Endothelial cell of umbilical vein (primary cell): ENCODE data around the gene CYP11A1. TPM values are rescaled to one million over a fixed set of nuclear protein-coding genes. Genes with fewer than 3 reads are reported as not detected.

Experiments
- BruUV-seq: library from RNA; stranded (reverse); fragments of 400-500 nt; replicated peaks from 2 replicates; lab custom pipeline; 2021; lab: Mats Ljungman, UMichigan
- CTCF ChIA-PET: fragments of 300-600, 350-600 bp; sonication (Branson Sonifier 250); formaldehyde crosslinking; loops from one replicate; lab custom pipeline; 2021; ENCODE audit warnings: antibody characterized with exemption, inconsistent platforms; lab: Charles Lee
- POLR2A ChIA-PET: fragments of 300-600, 350-600 bp; sonication (Branson Sonifier 250); formaldehyde crosslinking; loops from one replicate; lab custom pipeline; 2021; ENCODE audit warnings: antibody characterized with exemption, inconsistent platforms; lab: Charles Lee
- DNase-seq: peaks from one replicate; pipeline ENCODE4 v3.0.0-alpha.2; 2011; ENCODE audit warnings: low read depth, low spot score
- FAIRE-seq: peaks from 2 replicates; lab custom pipeline; 2011; peaks lifted over from hg19 to GRCh38; lab: Jason Lieb, UNC
- H2AFZ ChIP-seq: 2 replicates; pipeline ENCODE4 v1.6.0; 2012; ENCODE audit warnings: low read depth, low read length, control low read depth, inconsistent platforms
- H3K27ac ChIP-seq: 2 replicates; pipeline ENCODE4 v1.5.1; 2011; ENCODE audit warnings: low read depth, mild to moderate bottlenecking, control low read depth, low read length, moderate library complexity; ENCODE audit not compliant: insufficient read depth
- H3K27me3 ChIP-seq, 2 experiments: 2 replicates each; pipeline versions ENCODE4 v1.6.0 to v1.6.1; 2011; ENCODE audit warnings: low read length in 2 of 2, mixed read lengths in 1 of 2; ENCODE audit not compliant: control insufficient read depth in 2 of 2, insufficient read depth in 2 of 2
- H3K36me3 ChIP-seq, 2 experiments: 2 replicates in 1 of 2; 3 replicates in 1 of 2; pipeline ENCODE4 v1.5.1; 2011; ENCODE audit warnings: low read length in 2 of 2, mild to moderate bottlenecking in 1 of 2, moderate library complexity in 1 of 2; ENCODE audit not compliant: control insufficient read depth in 2 of 2, insufficient read depth in 2 of 2; ENCODE audit errors: extremely low read depth in 1 of 2
- H3K4me1 ChIP-seq: 3 replicates; pipeline ENCODE4 v1.5.1; 2011; ENCODE audit warnings: mild to moderate bottlenecking, low read length; ENCODE audit not compliant: control insufficient read depth, insufficient read depth; ENCODE audit errors: extremely low read depth
- H3K4me2 ChIP-seq: 2 replicates; pipeline ENCODE4 v1.6.1; 2011; ENCODE audit warnings: low read length, control low read depth, mixed read lengths; ENCODE audit not compliant: insufficient read depth
- H3K4me3 ChIP-seq, 3 experiments: fragments of 200-600 bp in 1 of 3; sonication (generic), shearing (Covaris generic) in 1 of 3; replicated peaks in 1 of 3; 2 replicates each; pipeline ENCODE4 v1.5.1; 2011 to 2016; ENCODE audit warnings: control low read depth in 3 of 3, low read length in 3 of 3, mild to moderate bottlenecking in 2 of 3, inconsistent platforms in 1 of 3, low read depth in 1 of 3, moderate library complexity in 1 of 3; ENCODE audit not compliant: insufficient read depth in 1 of 3
- H3K79me2 ChIP-seq: 2 replicates; pipeline ENCODE4 v1.6.0; 2012; ENCODE audit warnings: low read length, inconsistent platforms; ENCODE audit not compliant: control insufficient read depth, insufficient read depth
- H3K9ac ChIP-seq: replicated peaks from 2 replicates; pipeline ENCODE3; 2011; ENCODE audit warnings: low read length, control low read depth; ENCODE audit not compliant: insufficient read depth; ENCODE audit errors: extremely low read depth
- H3K9me1 ChIP-seq: replicated peaks from 3 replicates; pipeline ENCODE4 v1.6.0; 2011; ENCODE audit warnings: mild to moderate bottlenecking, low read length; ENCODE audit not compliant: control insufficient read depth, insufficient read depth; ENCODE audit errors: extremely low read depth
- H3K9me3 ChIP-seq: replicated peaks from 2 replicates; pipeline ENCODE4 v1.5.1; 2012; ENCODE audit warnings: low read length, inconsistent platforms; ENCODE audit not compliant: control insufficient read depth, insufficient read depth
- H4K20me1 ChIP-seq: replicated peaks from 2 replicates; pipeline ENCODE3; 2011; ENCODE audit warnings: mild to moderate bottlenecking, low read length; ENCODE audit not compliant: control insufficient read depth, insufficient read depth; ENCODE audit errors: extremely low read depth
- EZH2 ChIP-seq: IDR thresholded peaks from 2 replicates; pipeline ENCODE4 v1.6.1; 2012; ENCODE audit warnings: borderline replicate concordance, low read depth, mild to moderate bottlenecking, moderate library complexity, low read length, inconsistent platforms; ENCODE audit not compliant: severe bottlenecking
- FOS ChIP-seq: IDR thresholded peaks from 2 replicates; pipeline ENCODE4 v1.6.1; 2011; ENCODE audit warnings: mild to moderate bottlenecking, low read length, moderate library complexity, borderline replicate concordance; ENCODE audit not compliant: insufficient read depth
- GATA2 ChIP-seq: IDR thresholded peaks from 2 replicates; pipeline ENCODE4 v1.7.0; 2011; ENCODE audit warnings: low read depth, mild to moderate bottlenecking, moderate library complexity, mixed read lengths, low read length; ENCODE audit not compliant: insufficient read length, insufficient read depth
- JUN ChIP-seq: IDR thresholded peaks from 2 replicates; pipeline ENCODE4 v1.6.1; 2011; ENCODE audit warnings: borderline replicate concordance, low read depth; ENCODE audit not compliant: insufficient read length, insufficient read depth
- MYC ChIP-seq: IDR thresholded peaks from one replicate; pipeline ENCODE4 v1.6.1; 2011; ENCODE audit warnings: mild to moderate bottlenecking, low read depth, low read length
- POLR2A ChIP-seq: IDR thresholded peaks from 2 replicates; pipeline ENCODE4 v1.6.1; 2012; ENCODE audit warnings: low read depth, mild to moderate bottlenecking, control low read depth, low read length
- POLR2AphosphoS5 ChIP-seq: IDR thresholded peaks from 2 replicates; pipeline ENCODE4 v1.6.1; 2012; ENCODE audit warnings: low read depth, mild to moderate bottlenecking, control low read depth, low read length, moderate library complexity; ENCODE audit not compliant: insufficient read depth
- dilution Hi-C: fragments of 300-500 bp; cut with MboI; formaldehyde crosslinking; loops from one replicate; pipeline ENCODE4 v1.15.0; 2019; ENCODE audit warnings: low sequenced_read_pairs; ENCODE audit not compliant: extremely low pct_ligation_motif_present
- intact Hi-C: fragments of 100-400 bp; cut with micrococcal nuclease; formaldehyde crosslinking; loops from one replicate; pipeline ENCODE4 v1.10.0; 2022
- polyA plus RNA-seq, 4 experiments: library from polyadenylated mRNA; depleted of rRNA in 3 of 4; stranded (reverse) in 3 of 4; unstranded in 1 of 4; fragments of >200 nt; gene quantifications; 2 replicates each; pipeline versions ENCODE4 v1.2.1 to v1.2.3, GENCODE V29; 2011 to 2012; ENCODE audit warnings: missing spikeins in 1 of 4
- total RNA-seq: library from RNA; stranded (reverse); gene quantifications from 2 replicates; pipeline ENCODE4 v1.2.3, GENCODE V29; 2021
- TF ChIP-seq, protein P1 (sequence below): IDR thresholded peaks from 2 replicates; pipeline ENCODE4 v1.6.1; 2011; ENCODE audit not compliant: insufficient read depth, insufficient read length
- TF ChIP-seq, protein P2 (sequence below), 2 donors: IDR thresholded peaks; 1 replicate in 1 of 2; 2 replicates in 1 of 2; pipeline ENCODE4 v1.5.1; 2011; ENCODE audit warnings: low read length in 2 of 2, mild to moderate bottlenecking in 2 of 2, moderate library complexity in 2 of 2, control low read depth in 1 of 2, inconsistent platforms in 1 of 2, low read depth in 1 of 2; ENCODE audit not compliant: insufficient read depth in 1 of 2; ENCODE audit errors: extremely low read depth in 1 of 2

CYP11A1 gene
- total and polyA plus RNA-seq, 2 donors (not counting 3 experiments of a cell fraction or from before 2014, with no cell fraction given): 0.08 TPM; not detected in 1

DNA sequence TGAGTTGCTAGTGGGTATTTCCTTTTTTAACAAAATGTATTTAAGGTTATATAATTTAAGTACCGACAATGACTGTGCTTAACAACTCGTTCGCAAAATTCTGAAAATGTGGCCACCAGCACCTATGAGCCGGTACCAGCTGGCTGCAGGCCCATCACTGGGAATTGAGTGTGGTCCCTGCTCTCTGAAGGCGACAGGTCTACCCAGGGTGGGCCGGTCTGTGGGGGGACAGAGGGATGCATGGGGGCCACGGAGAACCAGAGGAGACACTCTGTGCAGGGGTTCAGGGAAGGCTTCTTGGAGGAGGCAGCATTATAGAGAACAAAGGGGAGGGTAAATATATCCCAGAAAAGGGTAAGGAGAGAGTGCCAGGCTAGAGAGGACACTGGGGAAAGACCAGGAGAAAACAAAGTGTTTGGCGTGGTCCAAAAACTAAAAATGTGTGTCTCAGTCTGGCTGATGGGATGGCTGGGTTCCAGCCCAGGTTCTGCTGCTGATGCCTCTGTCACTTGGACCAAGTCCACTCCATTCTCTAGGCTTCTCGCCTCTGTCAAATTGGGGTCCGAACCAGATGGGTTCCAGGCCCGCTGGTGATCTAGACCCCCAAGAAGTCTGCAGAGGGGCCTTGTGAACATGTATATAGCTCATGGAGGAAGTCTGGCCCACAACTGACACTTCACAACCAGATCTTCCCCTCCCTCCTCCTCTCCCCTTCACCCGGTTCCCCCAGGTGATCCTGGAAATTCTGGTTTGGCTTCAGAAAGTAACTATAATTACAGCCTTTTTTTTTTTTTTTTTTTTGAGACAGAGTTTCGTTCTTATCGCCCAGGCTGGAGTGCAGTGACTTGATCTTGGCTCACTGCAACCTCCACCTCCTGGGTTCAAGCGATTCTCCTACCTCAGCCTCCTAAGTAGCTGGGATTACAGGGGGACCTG lies 10.7 kb upstream of the CYP11A1 start:
- Histone ChIP-seq H3K36me3 (no peaks in the 10 kb centered on the region), H3K9me1 (no peaks in the 10 kb centered on the region), H3K4me2 (no peak overlapping the region), H3K79me2 (no peaks in the 10 kb centered on the region), H3K4me3 (no peak overlapping the region), H3K4me1 (peaks cover 11% of the 10 kb centered on the region), H2AFZ (no peak overlapping the region), H3K27ac (no peak overlapping the region), H3K9ac (no peak overlapping the region), H4K20me1 (no peaks in the 10 kb centered on the region), H3K27me3 (peaks cover 2 to 3% of the 10 kb centered on the region in 2 experiments), H3K9me3 (no peaks in the 10 kb centered on the region)
- dilution Hi-C loops: no loop called here
- POLR2A ChIA-PET: no interaction called here
- TF ChIP-seq MYC: no peak
- TF ChIP-seq FOS: no peak
- TF ChIP-seq, protein P1, sequence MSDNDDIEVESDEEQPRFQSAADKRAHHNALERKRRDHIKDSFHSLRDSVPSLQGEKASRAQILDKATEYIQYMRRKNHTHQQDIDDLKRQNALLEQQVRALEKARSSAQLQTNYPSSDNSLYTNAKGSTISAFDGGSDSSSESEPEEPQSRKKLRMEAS: no peak
- TF ChIP-seq POLR2A: no peak
- TF ChIP-seq JUN: no peak
- BruUV-seq: no TSS peak
- no peak for DNase-seq
- CTCF ChIA-PET: interaction anchor here (1.1 to 13.9 kb wide), 6 partner anchors 10 to 390 kb away, joined by 3 to 313 read pairs (median 5); no protein-coding TSS in a partner anchor
- FAIRE-seq: no peak
- intact Hi-C loops: no loop called here

DNA sequence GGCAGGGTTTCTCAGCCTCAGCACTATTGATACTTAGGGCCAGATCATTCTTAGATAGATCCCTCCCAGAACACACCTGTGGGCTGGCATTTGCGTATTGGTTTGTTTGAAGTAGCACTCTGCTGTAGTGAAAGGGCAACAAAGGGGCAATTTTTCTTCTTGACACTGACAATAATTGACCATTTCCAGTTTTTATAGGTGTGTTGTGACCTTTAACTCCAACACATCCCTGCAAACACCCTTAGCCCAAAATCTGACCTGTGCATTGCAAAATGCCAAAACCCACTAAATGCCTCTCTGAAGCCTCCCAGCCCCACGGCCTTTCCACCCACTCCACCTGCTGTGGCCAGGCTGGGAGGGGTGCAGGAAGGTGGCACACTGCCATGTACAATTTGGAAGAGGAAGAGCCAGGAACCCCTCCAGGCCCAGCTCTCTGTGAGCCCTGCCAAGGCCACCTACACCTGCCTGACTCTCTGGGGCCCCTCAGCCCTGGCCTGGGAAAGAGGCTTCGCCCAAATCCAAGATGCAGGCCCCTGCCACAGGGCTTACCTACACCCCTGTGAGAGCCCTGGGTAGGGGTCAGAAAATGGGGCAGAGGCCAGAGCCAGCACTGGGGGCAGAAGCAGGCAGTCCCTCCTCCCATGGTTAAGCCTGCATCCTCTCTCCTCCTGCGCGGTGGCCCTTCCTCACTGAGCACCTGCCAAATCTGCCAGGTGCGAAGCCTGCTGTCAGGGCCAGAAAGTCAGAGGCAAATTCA lies 9.6 kb upstream of the CYP11A1 start:
- Histone ChIP-seq H3K4me2 (no peak overlapping the region), H3K9me1 (no peaks in the 10 kb centered on the region), H3K27me3 (peaks cover 4 to 9% of the 10 kb centered on the region in 2 experiments), H3K79me2 (no peaks in the 10 kb centered on the region), H3K4me1 (peaks cover 11% of the 10 kb centered on the region), H3K36me3 (no peaks in the 10 kb centered on the region), H3K4me3 (no peak overlapping the region), H2AFZ (no peak overlapping the region), H3K9ac (no peak overlapping the region), H3K9me3 (no peaks in the 10 kb centered on the region), H3K27ac (no peak overlapping the region), H4K20me1 (no peaks in the 10 kb centered on the region)
- FAIRE-seq (no peak), DNase-seq (no peak)
- intact Hi-C loops (no loop called here), dilution Hi-C loops (no loop called here)
- POLR2A ChIA-PET: no interaction called here
- TF ChIP-seq, protein P1: no peak
- TF ChIP-seq POLR2AphosphoS5: no peak
- TF ChIP-seq JUN: no peak
- no peak for TF ChIP-seq FOS
- no peak for TF ChIP-seq POLR2A
- TF ChIP-seq, protein P2, sequence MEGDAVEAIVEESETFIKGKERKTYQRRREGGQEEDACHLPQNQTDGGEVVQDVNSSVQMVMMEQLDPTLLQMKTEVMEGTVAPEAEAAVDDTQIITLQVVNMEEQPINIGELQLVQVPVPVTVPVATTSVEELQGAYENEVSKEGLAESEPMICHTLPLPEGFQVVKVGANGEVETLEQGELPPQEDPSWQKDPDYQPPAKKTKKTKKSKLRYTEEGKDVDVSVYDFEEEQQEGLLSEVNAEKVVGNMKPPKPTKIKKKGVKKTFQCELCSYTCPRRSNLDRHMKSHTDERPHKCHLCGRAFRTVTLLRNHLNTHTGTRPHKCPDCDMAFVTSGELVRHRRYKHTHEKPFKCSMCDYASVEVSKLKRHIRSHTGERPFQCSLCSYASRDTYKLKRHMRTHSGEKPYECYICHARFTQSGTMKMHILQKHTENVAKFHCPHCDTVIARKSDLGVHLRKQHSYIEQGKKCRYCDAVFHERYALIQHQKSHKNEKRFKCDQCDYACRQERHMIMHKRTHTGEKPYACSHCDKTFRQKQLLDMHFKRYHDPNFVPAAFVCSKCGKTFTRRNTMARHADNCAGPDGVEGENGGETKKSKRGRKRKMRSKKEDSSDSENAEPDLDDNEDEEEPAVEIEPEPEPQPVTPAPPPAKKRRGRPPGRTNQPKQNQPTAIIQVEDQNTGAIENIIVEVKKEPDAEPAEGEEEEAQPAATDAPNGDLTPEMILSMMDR (IDR thresholded peaks at IDR 0.05; ENCODE audit: extremely low read depth in 1 of 2, insufficient read depth in 1 of 2, low read depth in 1 of 2, low read length in 2 of 2): no peak
- no peak for TF ChIP-seq EZH2
- no peak for TF ChIP-seq GATA2
- no peak for TF ChIP-seq MYC
- BruUV-seq: no TSS peak
- CTCF ChIA-PET: interaction anchor here (0.7 to 13.9 kb wide), 10 partner anchors 8 to 255 kb away, joined by 3 to 313 read pairs (median 6); no protein-coding TSS in a partner anchor
